Breast epithelium (tissue), 4 donors: ENCODE measurements around the gene PRKD3. TPM values are rescaled to one million over a fixed set of nuclear protein-coding genes. Genes with fewer than 3 reads are reported as not detected.

Source experiments
- DNase-seq, 2 donors: peaks; one replicate each; pipeline ENCODE4 v3.0.0-alpha.2; 2019; ENCODE audit warnings: low spot score in 2 of 2
- H3K27ac ChIP-seq, 2 donors: fragments of 200-600 bp; sonication (generic) in 1 of 2; one replicate each; pipeline ENCODE4 v1.5.1; 2016 to 2019; ENCODE audit warnings: mild to moderate bottlenecking in 1 of 2
- H3K27me3 ChIP-seq, 2 donors: fragments of 200-600 bp; sonication (generic) in 1 of 2; one replicate each; pipeline versions ENCODE4 v1.5.1 to v1.6.0; 2017 to 2019; ENCODE audit warnings: control low read depth in 1 of 2, mild to moderate bottlenecking in 1 of 2
- H3K36me3 ChIP-seq: fragments of 200-600 bp; one replicate; pipeline ENCODE4 v1.5.1; 2019
- H3K4me1 ChIP-seq, 2 donors: fragments of 200-600 bp; sonication (generic); one replicate each; pipeline ENCODE4 v1.5.1; 2016 to 2019; ENCODE audit warnings: control low read depth in 1 of 2
- H3K4me3 ChIP-seq, 3 donors: fragments of 200-600 bp; sonication (generic); 1 replicate in 2 of 3; 2 replicates in 1 of 3; pipeline ENCODE4 v1.5.1; 2016 to 2019; ENCODE audit warnings: mild to moderate bottlenecking in 3 of 3, moderate library complexity in 2 of 3
- H3K9me3 ChIP-seq, 2 donors: fragments of 200-600 bp; sonication (generic) in 1 of 2; one replicate each; pipeline ENCODE4 v1.5.1; 2016 to 2019; ENCODE audit warnings: control low read depth in 1 of 2
- CTCF ChIP-seq, 3 donors: fragments of 450-650 bp; IDR thresholded peaks; one replicate each; pipeline ENCODE4 v1.5.1; 2016 to 2017; ENCODE audit warnings: antibody characterized with exemption in 3 of 3, mild to moderate bottlenecking in 3 of 3, moderate library complexity in 3 of 3
- POLR2A ChIP-seq: fragments of 450-650 bp; IDR thresholded peaks from one replicate; pipeline ENCODE4 v1.6.1; 2016; ENCODE audit warnings: antibody characterized with exemption, mild to moderate bottlenecking, moderate library complexity
- POLR2AphosphoS5 ChIP-seq, 3 donors: sonication (generic); formaldehyde crosslinking; IDR thresholded peaks; one replicate each; pipeline ENCODE4 v1.6.1; 2017; ENCODE audit warnings: antibody characterized with exemption in 3 of 3
- intact Hi-C: fragments of 100-400 bp; cut with DNase I; formaldehyde crosslinking; loops from one replicate; pipeline ENCODE4 v1.15.1; 2023; ENCODE audit warnings: low total_unique reads
- total RNA-seq, 3 donors: library from RNA; depleted of rRNA; stranded (reverse); fragments of >200 nt; gene quantifications; one replicate each; pipeline ENCODE4 v1.1.0, GENCODE V29; 2016

Gene PRKD3
- total RNA-seq, 3 donors from 2014 or later: 46.5 to 57.4 (median 56.2) TPM

GRCh38 chr2:37358466-37358865 is 33.8 kb upstream of the PRKD3 start:
- Histone ChIP-seq H3K27me3 (no peaks in the 10 kb centered on the region), H3K27ac (no peak overlapping the region), H3K4me1 (no peaks in the 10 kb centered on the region), H3K9me3 (no peaks in the 10 kb centered on the region), H3K4me3 (no peak overlapping the region), H3K36me3 (no peaks in the 10 kb centered on the region)
- intact Hi-C loops: no loop called here
- DNase-seq: no peak
- no peak for TF ChIP-seq POLR2A

- TF ChIP-seq POLR2AphosphoS5 (IDR thresholded peaks at IDR 0.05) (no peak), CTCF (IDR thresholded peaks at IDR 0.05) (no peak), POLR2A (no peak)
- intact Hi-C loops: no loop called here
- Histone ChIP-seq H3K27ac (no peak overlapping the region), H3K4me3 (no peak overlapping the region), H3K4me1 (no peaks in the 10 kb centered on the region), H3K9me3 (no peaks in the 10 kb centered on the region), H3K27me3 (no peaks in the 10 kb centered on the region), H3K36me3 (no peaks in the 10 kb centered on the region)
- no peak for DNase-seq
These were observed 32.9 kb upstream of the PRKD3 start for GRCh38 chr2:37357530-37357929.

GRCh38 chr2:37357069-37357468 is 32.4 kb upstream of the PRKD3 start:
- H3K9me3 ChIP-seq: no peaks in the 10 kb centered on the region
- DNase-seq: no peak
- H3K27ac ChIP-seq: no peak overlapping the region
- no peak for TF ChIP-seq POLR2AphosphoS5 (IDR thresholded peaks at IDR 0.05)
- TF ChIP-seq CTCF (IDR thresholded peaks at IDR 0.05): no peak
- no peak for TF ChIP-seq POLR2A
- no peak overlapping the region for H3K4me3 ChIP-seq
- H3K36me3 ChIP-seq: no peaks in the 10 kb centered on the region
- no peaks in the 10 kb centered on the region for H3K4me1 ChIP-seq
- intact Hi-C loops: no loop called here
- no peaks in the 10 kb centered on the region for H3K27me3 ChIP-seq

- Histone ChIP-seq H3K4me1 (no peaks in the 10 kb centered on the region), H3K36me3 (no peaks in the 10 kb centered on the region), H3K27ac (no peak overlapping the region), H3K9me3 (no peaks in the 10 kb centered on the region), H3K4me3 (no peak overlapping the region), H3K27me3 (no peaks in the 10 kb centered on the region)
- intact Hi-C loops: no loop called here
- TF ChIP-seq CTCF (IDR thresholded peaks at IDR 0.05) (no peak), POLR2AphosphoS5 (IDR thresholded peaks at IDR 0.05) (no peak), POLR2A (no peak)
- DNase-seq: no peak
These were observed 31.7 kb upstream of the PRKD3 start for GRCh38 chr2:37356299-37356698.

GRCh38 chr2:37355735-37356134 is 31.1 kb upstream of the PRKD3 start:
- no peaks in the 10 kb centered on the region for H3K27me3 ChIP-seq
- no peaks in the 10 kb centered on the region for H3K9me3 ChIP-seq
- DNase-seq: no peak
- no peak overlapping the region for H3K27ac ChIP-seq
- no peaks in the 10 kb centered on the region for H3K36me3 ChIP-seq
- intact Hi-C loops: no loop called here
- no peaks in the 10 kb centered on the region for H3K4me1 ChIP-seq
- no peak overlapping the region for H3K4me3 ChIP-seq
- TF ChIP-seq CTCF (IDR thresholded peaks at IDR 0.05) (no peak), POLR2AphosphoS5 (IDR thresholded peaks at IDR 0.05) (no peak), POLR2A (no peak)

- no peaks in the 10 kb centered on the region for H3K4me1 ChIP-seq
- TF ChIP-seq CTCF (IDR thresholded peaks at IDR 0.05): no peak
- no peak for TF ChIP-seq POLR2AphosphoS5 (IDR thresholded peaks at IDR 0.05)
- TF ChIP-seq POLR2A: no peak
These were observed 29.9 kb upstream of the PRKD3 start for GRCh38 chr2:37354531-37354930.

More at GRCh38 chr2:37354531-37354930, 29.9 kb upstream of the PRKD3 start:
- no peak for DNase-seq
- Histone ChIP-seq H3K36me3 (no peaks in the 10 kb centered on the region), H3K27me3 (no peaks in the 10 kb centered on the region), H3K9me3 (no peaks in the 10 kb centered on the region), H3K27ac (no peak overlapping the region), H3K4me3 (no peak overlapping the region)
- intact Hi-C loops: no loop called here
